ENCODE measurements around the gene ESYT2.
A peak's percentile ranks its signal among the peaks of the same experiment; 100 is the strongest.

The ESYT2 gene

DNA sequence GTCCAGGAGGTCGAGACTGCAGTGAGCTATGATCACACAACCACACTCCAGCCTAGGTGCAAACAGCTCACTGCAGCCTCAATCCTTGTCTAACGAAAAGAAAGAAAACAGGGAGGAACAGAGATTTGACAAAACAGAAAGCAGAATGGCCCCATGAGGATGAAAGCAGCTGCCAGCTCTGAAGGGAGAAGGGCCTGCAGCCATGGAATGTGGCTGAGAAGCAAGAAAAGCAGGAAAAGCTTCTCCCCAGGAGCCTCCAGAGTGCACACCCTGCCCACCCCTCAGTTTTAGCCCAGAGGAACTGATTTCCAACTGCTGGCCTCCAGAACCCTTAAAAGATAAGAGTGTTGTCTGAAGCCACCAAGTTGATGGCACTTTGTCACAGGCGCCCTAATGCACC is 13.0 kb downstream of the ESYT2 start:
- Histone ChIP-seq H3K36me3 (ENCODE audit: control insufficient read depth in 2 of 2, insufficient read depth in 1 of 2, low read length in 2 of 2) (no peaks in the 10 kb centered on the region), H3K27ac (ENCODE audit: extremely low read depth, low read depth, low read length) (no peak overlapping the region), H3K9me3 (ENCODE audit: control insufficient read depth, insufficient read depth, low read depth, low read length) (no peaks in the 10 kb centered on the region), H3K4me3 (ENCODE audit: low read depth, low read length) (no peak overlapping the region), H3K4me1 (ENCODE audit: control insufficient read depth, insufficient read depth, low read length) (peaks cover 2% of the 10 kb centered on the region; the same call in 1 of the 2 replicates)
- ChIA-PET CTCF (interaction anchor here (1.4 kb wide), 1 partner anchor 8 kb away, joined by 3 read pairs; no protein-coding TSS in a partner anchor), POLR2A (interaction anchor here (1.1 kb wide), 1 partner anchor 112 kb away, joined by 3 read pairs; the partner anchor contains the start of gene NCAPG2)
- TF ChIP-seq, protein P1, sequence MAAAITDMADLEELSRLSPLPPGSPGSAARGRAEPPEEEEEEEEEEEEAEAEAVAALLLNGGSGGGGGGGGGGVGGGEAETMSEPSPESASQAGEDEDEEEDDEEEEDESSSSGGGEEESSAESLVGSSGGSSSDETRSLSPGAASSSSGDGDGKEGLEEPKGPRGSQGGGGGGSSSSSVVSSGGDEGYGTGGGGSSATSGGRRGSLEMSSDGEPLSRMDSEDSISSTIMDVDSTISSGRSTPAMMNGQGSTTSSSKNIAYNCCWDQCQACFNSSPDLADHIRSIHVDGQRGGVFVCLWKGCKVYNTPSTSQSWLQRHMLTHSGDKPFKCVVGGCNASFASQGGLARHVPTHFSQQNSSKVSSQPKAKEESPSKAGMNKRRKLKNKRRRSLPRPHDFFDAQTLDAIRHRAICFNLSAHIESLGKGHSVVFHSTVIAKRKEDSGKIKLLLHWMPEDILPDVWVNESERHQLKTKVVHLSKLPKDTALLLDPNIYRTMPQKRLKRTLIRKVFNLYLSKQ (tag by site-specific recombination; IDR thresholded peaks at IDR 0.05; ENCODE audit: borderline replicate concordance) = no peak
- TF ChIP-seq ZNF133 (tag by site-specific recombination; IDR thresholded peaks at IDR 0.05) (no peak), ZNF292 (tag by site-specific recombination; IDR thresholded peaks at IDR 0.05; ENCODE audit: borderline replicate concordance, low read depth) (no peak), ZNF221 (tag by site-specific recombination; IDR thresholded peaks at IDR 0.05; ENCODE audit: borderline replicate concordance) (no peak), ZNF548 (tag by site-specific recombination; IDR thresholded peaks at IDR 0.05) (no peak), ZNF138 (tag by site-specific recombination; IDR thresholded peaks at IDR 0.05; ENCODE audit: borderline replicate concordance) (no peak), IKZF3 (tag by site-specific recombination; IDR thresholded peaks at IDR 0.05) (no peak), ZNF404 (tag by site-specific recombination; IDR thresholded peaks at IDR 0.05) (no peak), ZBTB11 (tag by site-specific recombination; conservative IDR thresholded peaks at IDR 0.05; ENCODE audit: low read depth) (no peak)

DNA sequence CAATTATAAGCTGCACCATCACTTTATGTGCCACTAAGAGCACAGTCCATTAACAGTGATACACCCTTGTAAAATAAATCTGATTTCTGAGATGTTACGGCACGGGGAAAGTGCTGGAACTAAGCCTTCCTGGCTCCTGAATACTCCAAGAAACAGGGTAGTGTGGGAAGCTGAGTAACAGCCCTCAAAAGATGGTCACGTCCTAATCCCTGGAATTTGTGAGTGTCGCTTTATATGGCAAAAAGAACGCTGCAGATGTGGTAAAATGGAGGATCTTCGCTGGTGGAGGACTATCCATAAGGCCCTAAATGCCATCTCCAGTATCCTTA is 13.5 kb downstream of the ESYT2 start:
- no peak overlapping the region for H3K4me3 ChIP-seq (ENCODE audit: low read depth, low read length)
- ChIA-PET POLR2A (no interaction called here), CTCF (interaction anchor here (1.4 kb wide), 1 partner anchor 8 kb away, joined by 3 read pairs; no protein-coding TSS in a partner anchor)
- no peak overlapping the region for H3K27ac ChIP-seq (ENCODE audit: extremely low read depth, low read depth, low read length)
- H3K36me3 ChIP-seq (ENCODE audit: control insufficient read depth in 2 of 2, insufficient read depth in 1 of 2, low read length in 2 of 2) = no peaks in the 10 kb centered on the region
- no peaks in the 10 kb centered on the region for H3K9me3 ChIP-seq (ENCODE audit: control insufficient read depth, insufficient read depth, low read depth, low read length)
- peak; percentile 54 for TF ChIP-seq ZNF600 (tag by site-specific recombination; IDR thresholded peaks at IDR 0.05)
- TF ChIP-seq ZNF16 (tag by site-specific recombination; IDR thresholded peaks at IDR 0.05; ENCODE audit: low read depth) = no peak
- TF ChIP-seq ZIC2 (tag by site-specific recombination; IDR thresholded peaks at IDR 0.05) = no peak
- peaks cover 2% of the 10 kb centered on the region; the same call in 1 of the 2 replicates for H3K4me1 ChIP-seq (ENCODE audit: control insufficient read depth, insufficient read depth, low read length)

- Histone ChIP-seq H3K4me3 (ENCODE audit: low read depth, low read length) (no peak overlapping the region), H3K36me3 (ENCODE audit: control insufficient read depth in 2 of 2, insufficient read depth in 1 of 2, low read length in 2 of 2) (no peaks in the 10 kb centered on the region), H3K27ac (ENCODE audit: extremely low read depth, low read depth, low read length) (no peak overlapping the region), H3K9me3 (ENCODE audit: control insufficient read depth, insufficient read depth, low read depth, low read length) (no peaks in the 10 kb centered on the region), H3K4me1 (ENCODE audit: control insufficient read depth, insufficient read depth, low read length) (peaks cover 2% of the 10 kb centered on the region; the same call in 1 of the 2 replicates)
- CTCF ChIA-PET = interaction anchor here (0.6 to 1.4 kb wide), 2 partner anchors 9 to 58 kb away, joined by 3 to 4 read pairs; no protein-coding TSS in a partner anchor
- POLR2A ChIA-PET = no interaction called here
- TF ChIP-seq MZF1 (tag by site-specific recombination; IDR thresholded peaks at IDR 0.05; ENCODE audit: borderline replicate concordance) (0 out of 2 replicates have a peak, but pooled peaks have one; percentile 8), ZNF341 (tag by site-specific recombination; IDR thresholded peaks at IDR 0.05; ENCODE audit: low read depth) (peak; percentile 67), ZNF792 (tag by site-specific recombination; IDR thresholded peaks at IDR 0.05) (no peak), ZBTB48 (tag by site-specific recombination; IDR thresholded peaks at IDR 0.05) (peak; percentile 29; the same call in 1 of the 2 replicates), ZBTB17 (tag by site-specific recombination; IDR thresholded peaks at IDR 0.05) (peak; percentile 28; the same call in 1 of the 2 replicates)
- TF ChIP-seq, protein P2, sequence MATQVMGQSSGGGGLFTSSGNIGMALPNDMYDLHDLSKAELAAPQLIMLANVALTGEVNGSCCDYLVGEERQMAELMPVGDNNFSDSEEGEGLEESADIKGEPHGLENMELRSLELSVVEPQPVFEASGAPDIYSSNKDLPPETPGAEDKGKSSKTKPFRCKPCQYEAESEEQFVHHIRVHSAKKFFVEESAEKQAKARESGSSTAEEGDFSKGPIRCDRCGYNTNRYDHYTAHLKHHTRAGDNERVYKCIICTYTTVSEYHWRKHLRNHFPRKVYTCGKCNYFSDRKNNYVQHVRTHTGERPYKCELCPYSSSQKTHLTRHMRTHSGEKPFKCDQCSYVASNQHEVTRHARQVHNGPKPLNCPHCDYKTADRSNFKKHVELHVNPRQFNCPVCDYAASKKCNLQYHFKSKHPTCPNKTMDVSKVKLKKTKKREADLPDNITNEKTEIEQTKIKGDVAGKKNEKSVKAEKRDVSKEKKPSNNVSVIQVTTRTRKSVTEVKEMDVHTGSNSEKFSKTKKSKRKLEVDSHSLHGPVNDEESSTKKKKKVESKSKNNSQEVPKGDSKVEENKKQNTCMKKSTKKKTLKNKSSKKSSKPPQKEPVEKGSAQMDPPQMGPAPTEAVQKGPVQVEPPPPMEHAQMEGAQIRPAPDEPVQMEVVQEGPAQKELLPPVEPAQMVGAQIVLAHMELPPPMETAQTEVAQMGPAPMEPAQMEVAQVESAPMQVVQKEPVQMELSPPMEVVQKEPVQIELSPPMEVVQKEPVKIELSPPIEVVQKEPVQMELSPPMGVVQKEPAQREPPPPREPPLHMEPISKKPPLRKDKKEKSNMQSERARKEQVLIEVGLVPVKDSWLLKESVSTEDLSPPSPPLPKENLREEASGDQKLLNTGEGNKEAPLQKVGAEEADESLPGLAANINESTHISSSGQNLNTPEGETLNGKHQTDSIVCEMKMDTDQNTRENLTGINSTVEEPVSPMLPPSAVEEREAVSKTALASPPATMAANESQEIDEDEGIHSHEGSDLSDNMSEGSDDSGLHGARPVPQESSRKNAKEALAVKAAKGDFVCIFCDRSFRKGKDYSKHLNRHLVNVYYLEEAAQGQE (tag by site-specific recombination; IDR thresholded peaks at IDR 0.05) = no peak
- TF ChIP-seq, protein P3, sequence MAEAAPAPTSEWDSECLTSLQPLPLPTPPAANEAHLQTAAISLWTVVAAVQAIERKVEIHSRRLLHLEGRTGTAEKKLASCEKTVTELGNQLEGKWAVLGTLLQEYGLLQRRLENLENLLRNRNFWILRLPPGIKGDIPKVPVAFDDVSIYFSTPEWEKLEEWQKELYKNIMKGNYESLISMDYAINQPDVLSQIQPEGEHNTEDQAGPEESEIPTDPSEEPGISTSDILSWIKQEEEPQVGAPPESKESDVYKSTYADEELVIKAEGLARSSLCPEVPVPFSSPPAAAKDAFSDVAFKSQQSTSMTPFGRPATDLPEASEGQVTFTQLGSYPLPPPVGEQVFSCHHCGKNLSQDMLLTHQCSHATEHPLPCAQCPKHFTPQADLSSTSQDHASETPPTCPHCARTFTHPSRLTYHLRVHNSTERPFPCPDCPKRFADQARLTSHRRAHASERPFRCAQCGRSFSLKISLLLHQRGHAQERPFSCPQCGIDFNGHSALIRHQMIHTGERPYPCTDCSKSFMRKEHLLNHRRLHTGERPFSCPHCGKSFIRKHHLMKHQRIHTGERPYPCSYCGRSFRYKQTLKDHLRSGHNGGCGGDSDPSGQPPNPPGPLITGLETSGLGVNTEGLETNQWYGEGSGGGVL (tag by site-specific recombination; IDR thresholded peaks at IDR 0.05) = peak; percentile 41; the same call in 1 of the 2 replicates
Observed at GRCh38 chr7:158815083-158815799, 14.1 kb downstream of the ESYT2 start.
